MM.1S (cell line): ENCODE data around the gene MORF4L2.

Experiments
- DNase-seq: peaks from one replicate; pipeline ENCODE4 v3.0.0-alpha.2; 2015
- H2AFZ ChIP-seq: fragments of 300-600 bp; sonication (generic); 2 replicates; pipeline ENCODE4 v1.6.0; 2016; ENCODE audit warnings: antibody characterized with exemption, low read length
- H3F3A ChIP-seq: fragments of 300-600 bp; sonication (generic); 2 replicates; pipeline ENCODE4 v1.6.1; 2016; ENCODE audit warnings: mild to moderate bottlenecking, antibody characterized with exemption, low read length, moderate library complexity, mixed read lengths; ENCODE audit not compliant: insufficient read depth
- H3K27ac ChIP-seq: fragments of 300-600 bp; sonication (generic); 2 replicates; pipeline ENCODE4 v1.5.1; 2016; ENCODE audit warnings: mild to moderate bottlenecking, low read length
- H3K27me3 ChIP-seq: fragments of 300-600 bp; sonication (generic); replicated peaks from 2 replicates; pipeline ENCODE4 v1.6.0; 2016; ENCODE audit warnings: low read length; ENCODE audit not compliant: insufficient read depth
- H3K36me3 ChIP-seq: fragments of 300-600 bp; sonication (generic); replicated peaks from 2 replicates; pipeline ENCODE4 v1.6.1; 2016; ENCODE audit warnings: mild to moderate bottlenecking, low read length, mixed read lengths; ENCODE audit not compliant: insufficient read depth
- H3K4me1 ChIP-seq: fragments of 300-600 bp; sonication (generic); 2 replicates; pipeline ENCODE4 v1.6.1; 2016; ENCODE audit warnings: low read length, mixed read lengths
- H3K4me2 ChIP-seq: fragments of 300-600 bp; sonication (generic); 2 replicates; pipeline ENCODE4 v1.6.0; 2016; ENCODE audit warnings: low read depth, low read length
- H3K4me3 ChIP-seq: fragments of 300-600 bp; sonication (generic); 2 replicates; pipeline ENCODE4 v1.5.1; 2016; ENCODE audit warnings: low read length, mixed read lengths
- H3K79me2 ChIP-seq: fragments of 300-600 bp; sonication (generic); 2 replicates; pipeline ENCODE4 v1.6.1; 2016; ENCODE audit warnings: mixed run types, low read length, mixed read lengths
- H3K9ac ChIP-seq: fragments of 300-600 bp; sonication (generic); 2 replicates; pipeline ENCODE4 v1.6.1; 2016; ENCODE audit warnings: low read length, mixed read lengths
- H3K9me2 ChIP-seq: fragments of 300-600 bp; sonication (generic); replicated peaks from 2 replicates; pipeline ENCODE4 v1.6.1; 2016; ENCODE audit warnings: mild to moderate bottlenecking, low read length, mixed read lengths; ENCODE audit not compliant: insufficient read depth
- H3K9me3 ChIP-seq: fragments of 300-600 bp; sonication (generic); replicated peaks from 2 replicates; pipeline ENCODE4 v1.6.1; 2016; ENCODE audit warnings: mild to moderate bottlenecking, low read length, mixed read lengths; ENCODE audit not compliant: insufficient read depth
- H4K20me1 ChIP-seq: fragments of 300-600 bp; sonication (generic); 2 replicates; pipeline ENCODE4 v1.6.1; 2016; ENCODE audit warnings: mild to moderate bottlenecking, low read length, moderate library complexity, mixed read lengths; ENCODE audit not compliant: insufficient read depth
- EZH2 ChIP-seq: fragments of 300-600 bp; sonication (generic); optimal IDR thresholded peaks from 2 replicates; pipeline ENCODE3; 2017; ENCODE audit warnings: low read depth, mild to moderate bottlenecking, antibody characterized with exemption, low read length, mixed read lengths
- EZH2phosphoT487 ChIP-seq: fragments of 300-600 bp; sonication (generic); IDR thresholded peaks from 2 replicates; pipeline ENCODE4 v1.6.1; 2018; ENCODE audit warnings: antibody characterized with exemption, low read length
- TF ChIP-seq, protein P1 (sequence below): fragments of 300-600 bp; sonication (generic); IDR thresholded peaks from 2 replicates; pipeline ENCODE4 v1.5.1; 2016; ENCODE audit warnings: antibody characterized with exemption, low read length, mixed read lengths

MORF4L2 gene

DNA sequence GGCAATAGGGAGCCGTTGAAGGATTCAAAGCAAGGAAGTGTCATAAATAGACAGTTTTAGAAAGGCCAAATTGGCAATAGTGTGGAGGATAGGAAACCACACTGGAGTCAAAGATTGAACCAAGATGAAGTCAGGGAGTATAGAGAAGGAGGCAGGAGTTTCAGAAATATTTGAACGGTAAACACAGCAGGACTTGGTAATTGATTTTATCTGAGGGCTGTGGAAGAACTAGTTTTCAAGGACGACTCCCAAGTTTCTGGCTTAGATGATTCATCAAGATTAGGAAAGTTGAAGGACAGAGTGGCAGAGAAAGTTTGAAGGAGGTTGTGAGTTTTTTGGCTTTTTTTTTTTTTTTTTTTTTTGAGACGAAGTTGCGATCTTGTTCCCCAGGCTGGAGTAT, 12.7 kb upstream of the MORF4L2 start:
- no peaks in the 10 kb centered on the region for H3F3A ChIP-seq
- H3K36me3 ChIP-seq, result no peaks in the 10 kb centered on the region
- TF ChIP-seq EZH2 (no peak), EZH2phosphoT487 (no peak)
- TF ChIP-seq, protein P1, sequence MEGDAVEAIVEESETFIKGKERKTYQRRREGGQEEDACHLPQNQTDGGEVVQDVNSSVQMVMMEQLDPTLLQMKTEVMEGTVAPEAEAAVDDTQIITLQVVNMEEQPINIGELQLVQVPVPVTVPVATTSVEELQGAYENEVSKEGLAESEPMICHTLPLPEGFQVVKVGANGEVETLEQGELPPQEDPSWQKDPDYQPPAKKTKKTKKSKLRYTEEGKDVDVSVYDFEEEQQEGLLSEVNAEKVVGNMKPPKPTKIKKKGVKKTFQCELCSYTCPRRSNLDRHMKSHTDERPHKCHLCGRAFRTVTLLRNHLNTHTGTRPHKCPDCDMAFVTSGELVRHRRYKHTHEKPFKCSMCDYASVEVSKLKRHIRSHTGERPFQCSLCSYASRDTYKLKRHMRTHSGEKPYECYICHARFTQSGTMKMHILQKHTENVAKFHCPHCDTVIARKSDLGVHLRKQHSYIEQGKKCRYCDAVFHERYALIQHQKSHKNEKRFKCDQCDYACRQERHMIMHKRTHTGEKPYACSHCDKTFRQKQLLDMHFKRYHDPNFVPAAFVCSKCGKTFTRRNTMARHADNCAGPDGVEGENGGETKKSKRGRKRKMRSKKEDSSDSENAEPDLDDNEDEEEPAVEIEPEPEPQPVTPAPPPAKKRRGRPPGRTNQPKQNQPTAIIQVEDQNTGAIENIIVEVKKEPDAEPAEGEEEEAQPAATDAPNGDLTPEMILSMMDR, result no peak
- no peak for DNase-seq
- no peak overlapping the region for H3K9ac ChIP-seq
- H3K4me1 ChIP-seq, result no peaks in the 10 kb centered on the region
- no peaks in the 10 kb centered on the region for H3K79me2 ChIP-seq
- no peaks in the 10 kb centered on the region for H3K9me2 ChIP-seq
- H3K4me3 ChIP-seq, result no peak overlapping the region
- no peaks in the 10 kb centered on the region for H3K27me3 ChIP-seq
- no peak overlapping the region for H3K4me2 ChIP-seq
- H2AFZ ChIP-seq, result no peak overlapping the region
- H4K20me1 ChIP-seq, result no peaks in the 10 kb centered on the region
- H3K9me3 ChIP-seq, result no peaks in the 10 kb centered on the region
- no peak overlapping the region for H3K27ac ChIP-seq

DNA sequence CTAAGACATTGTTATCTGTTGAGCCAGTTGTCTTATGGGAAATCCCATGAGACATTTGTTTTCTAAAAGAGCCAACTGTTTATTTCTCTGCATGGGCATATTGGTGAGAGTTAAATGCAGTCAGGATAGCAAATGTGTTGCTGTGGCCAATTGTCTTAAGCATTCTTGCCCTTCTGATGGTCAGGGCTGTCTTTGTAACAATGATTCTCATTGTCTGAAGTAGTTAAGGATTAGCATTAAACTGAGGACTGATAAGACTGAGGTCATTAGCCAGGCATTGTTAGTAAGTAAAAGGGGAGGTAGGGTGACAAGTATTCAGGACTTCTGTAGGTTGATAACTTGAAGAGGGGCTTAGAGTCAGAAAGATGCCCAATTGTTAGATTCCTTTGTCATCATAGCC, 11.2 kb upstream of the MORF4L2 start:
- no peaks in the 10 kb centered on the region for H3K36me3 ChIP-seq
- H3K4me2 ChIP-seq, result no peak overlapping the region
- no peaks in the 10 kb centered on the region for H3K79me2 ChIP-seq
- H3F3A ChIP-seq, result no peaks in the 10 kb centered on the region
- no peaks in the 10 kb centered on the region for H3K4me1 ChIP-seq
- no peak for DNase-seq
- no peak overlapping the region for H3K9ac ChIP-seq
- H3K9me2 ChIP-seq, result no peaks in the 10 kb centered on the region
- H2AFZ ChIP-seq, result no peak overlapping the region
- H3K27me3 ChIP-seq, result no peaks in the 10 kb centered on the region
- H3K9me3 ChIP-seq, result no peaks in the 10 kb centered on the region
- H3K27ac ChIP-seq, result no peak overlapping the region
- TF ChIP-seq EZH2 (no peak), EZH2phosphoT487 (no peak)
- TF ChIP-seq, protein P1, result no peak
- no peak overlapping the region for H3K4me3 ChIP-seq
- no peaks in the 10 kb centered on the region for H4K20me1 ChIP-seq

DNA sequence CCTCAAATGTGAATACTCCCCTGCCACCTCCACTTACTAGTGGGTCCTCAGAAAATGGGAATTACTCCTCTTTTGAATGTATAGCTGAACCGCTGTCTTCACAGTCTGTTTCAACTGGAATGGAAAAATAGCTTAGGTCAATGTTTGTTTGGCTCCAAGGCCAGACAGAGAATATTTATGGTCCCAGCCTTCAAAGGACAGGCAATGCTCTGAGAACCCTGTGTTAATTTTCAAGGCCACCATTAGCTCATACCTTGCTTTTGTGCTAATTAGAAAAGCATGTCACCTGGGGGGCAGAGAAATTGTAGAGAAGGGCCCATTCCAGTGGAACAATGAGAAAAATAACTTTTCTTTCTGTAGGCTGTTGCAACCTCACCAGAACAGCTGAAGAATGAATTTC, 4.6 kb upstream of the MORF4L2 start:
- DNase-seq, result no peak
- Histone ChIP-seq H4K20me1 (no peaks in the 10 kb centered on the region), H3K36me3 (no peaks in the 10 kb centered on the region), H3K79me2 (peaks cover 4% of the 10 kb centered on the region), H3K4me2 (no peak overlapping the region), H3K27ac (no peak overlapping the region), H3K9me2 (no peaks in the 10 kb centered on the region), H3K4me3 (no peak overlapping the region), H3K9me3 (no peaks in the 10 kb centered on the region), H2AFZ (no peak overlapping the region), H3K4me1 (0 out of 2 replicates have a peak, but pooled peaks cover 7% of the 10 kb centered on the region), H3F3A (peaks cover 6% of the 10 kb centered on the region; the same call in 1 of the 2 replicates), H3K27me3 (no peaks in the 10 kb centered on the region), H3K9ac (no peak overlapping the region)
- TF ChIP-seq EZH2 (no peak), EZH2phosphoT487 (no peak)
- TF ChIP-seq, protein P1, result no peak
